Measurements from ENCODE around the gene FAM117A.

The FAM117A gene

GRCh38 chr17:49788478-49789242 lies 24.7 kb upstream of the FAM117A start, which contains the start of gene KAT7 (continued):
- TF ChIP-seq ZNF140 (tag by site-specific recombination; IDR thresholded peaks at IDR 0.05), result no peak
- TF ChIP-seq ZNF157 (tag by site-specific recombination; IDR thresholded peaks at IDR 0.05), result no peak
- no peak for TF ChIP-seq ZNF513 (tag by site-specific recombination; IDR thresholded peaks at IDR 0.05)
- no peak for TF ChIP-seq ZNF521 (tag by site-specific recombination; IDR thresholded peaks at IDR 0.05)
- no peak for TF ChIP-seq ZSCAN5A (tag by site-specific recombination; IDR thresholded peaks at IDR 0.05)
- TF ChIP-seq ZNF701 (tag by site-specific recombination; IDR thresholded peaks at IDR 0.05), result no peak
- TF ChIP-seq, protein P1, sequence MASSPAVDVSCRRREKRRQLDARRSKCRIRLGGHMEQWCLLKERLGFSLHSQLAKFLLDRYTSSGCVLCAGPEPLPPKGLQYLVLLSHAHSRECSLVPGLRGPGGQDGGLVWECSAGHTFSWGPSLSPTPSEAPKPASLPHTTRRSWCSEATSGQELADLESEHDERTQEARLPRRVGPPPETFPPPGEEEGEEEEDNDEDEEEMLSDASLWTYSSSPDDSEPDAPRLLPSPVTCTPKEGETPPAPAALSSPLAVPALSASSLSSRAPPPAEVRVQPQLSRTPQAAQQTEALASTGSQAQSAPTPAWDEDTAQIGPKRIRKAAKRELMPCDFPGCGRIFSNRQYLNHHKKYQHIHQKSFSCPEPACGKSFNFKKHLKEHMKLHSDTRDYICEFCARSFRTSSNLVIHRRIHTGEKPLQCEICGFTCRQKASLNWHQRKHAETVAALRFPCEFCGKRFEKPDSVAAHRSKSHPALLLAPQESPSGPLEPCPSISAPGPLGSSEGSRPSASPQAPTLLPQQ (tag by site-specific recombination; IDR thresholded peaks at IDR 0.05), result peak; percentile 98
- no peak for TF ChIP-seq ZNF174 (tag by site-specific recombination; IDR thresholded peaks at IDR 0.05)
- peak; percentile 55 for TF ChIP-seq ZBTB8A (tag by site-specific recombination; IDR thresholded peaks at IDR 0.05)
- no peak for TF ChIP-seq OSR2 (tag by site-specific recombination; IDR thresholded peaks at IDR 0.05)
- TF ChIP-seq BCL6B (tag by site-specific recombination; IDR thresholded peaks at IDR 0.05), result no peak
- peak; percentile 93; the same call in 1 of the 2 replicates for TF ChIP-seq ZXDB (tag by site-specific recombination; IDR thresholded peaks at IDR 0.05)
- TF ChIP-seq ZNF529 (tag by site-specific recombination; IDR thresholded peaks at IDR 0.05; ENCODE audit: insufficient replicate concordance), result no peak
- TF ChIP-seq ZNF121 (tag by site-specific recombination; IDR thresholded peaks at IDR 0.05), result no peak
- TF ChIP-seq ZNF274 (IDR thresholded peaks at IDR 0.05; ENCODE audit: low read length), result no peak
- no peak for TF ChIP-seq ZNF274 (tag by site-specific recombination; IDR thresholded peaks at IDR 0.05; ENCODE audit: borderline replicate concordance)
- TF ChIP-seq ZNF626 (tag by site-specific recombination; IDR thresholded peaks at IDR 0.05), result no peak
- no peak for TF ChIP-seq ZNF311 (tag by site-specific recombination; IDR thresholded peaks at IDR 0.05; ENCODE audit: borderline replicate concordance)
- TF ChIP-seq ZNF544 (tag by site-specific recombination; IDR thresholded peaks at IDR 0.05), result no peak
- peak; percentile 98 for TF ChIP-seq ZFP69B (tag by site-specific recombination; IDR thresholded peaks at IDR 0.05)
- TF ChIP-seq ZNF324 (tag by site-specific recombination; IDR thresholded peaks at IDR 0.05), result peak; percentile 88
- peak; percentile 99 for TF ChIP-seq ZBTB17 (tag by site-specific recombination; IDR thresholded peaks at IDR 0.05)
- peak; percentile 88 for TF ChIP-seq ZNF600 (tag by site-specific recombination; IDR thresholded peaks at IDR 0.05)
- TF ChIP-seq ZNF677 (tag by site-specific recombination; IDR thresholded peaks at IDR 0.05), result no peak
- no peak for TF ChIP-seq ZNF830 (tag by site-specific recombination; IDR thresholded peaks at IDR 0.05; ENCODE audit: low read depth)
- TF ChIP-seq ZNF416 (tag by site-specific recombination; IDR thresholded peaks at IDR 0.05), result no peak
- TF ChIP-seq SP2 (tag by site-specific recombination; IDR thresholded peaks at IDR 0.05), result peak; percentile 100
- 0 out of 2 replicates have a peak, but pooled peaks have one; percentile 36 for TF ChIP-seq ZBTB10 (tag by site-specific recombination; IDR thresholded peaks at IDR 0.05)
- no peak for TF ChIP-seq RBAK (tag by site-specific recombination; IDR thresholded peaks at IDR 0.05)
- TF ChIP-seq, protein P2, sequence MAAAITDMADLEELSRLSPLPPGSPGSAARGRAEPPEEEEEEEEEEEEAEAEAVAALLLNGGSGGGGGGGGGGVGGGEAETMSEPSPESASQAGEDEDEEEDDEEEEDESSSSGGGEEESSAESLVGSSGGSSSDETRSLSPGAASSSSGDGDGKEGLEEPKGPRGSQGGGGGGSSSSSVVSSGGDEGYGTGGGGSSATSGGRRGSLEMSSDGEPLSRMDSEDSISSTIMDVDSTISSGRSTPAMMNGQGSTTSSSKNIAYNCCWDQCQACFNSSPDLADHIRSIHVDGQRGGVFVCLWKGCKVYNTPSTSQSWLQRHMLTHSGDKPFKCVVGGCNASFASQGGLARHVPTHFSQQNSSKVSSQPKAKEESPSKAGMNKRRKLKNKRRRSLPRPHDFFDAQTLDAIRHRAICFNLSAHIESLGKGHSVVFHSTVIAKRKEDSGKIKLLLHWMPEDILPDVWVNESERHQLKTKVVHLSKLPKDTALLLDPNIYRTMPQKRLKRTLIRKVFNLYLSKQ (tag by site-specific recombination; IDR thresholded peaks at IDR 0.05; ENCODE audit: borderline replicate concordance), result no peak
- no peak for TF ChIP-seq ZNF2 (tag by site-specific recombination; IDR thresholded peaks at IDR 0.05)
